Activated gamma-delta T cell (primary cell): Measurements from ENCODE around the gene B4GAT1.
"Not testable (repeated sequence)": the region's sequence is repeated elsewhere in the genome, so short reads cannot be mapped to it uniquely, and the experiment has no call there.

Source experiments
- DNase-seq: peaks from one replicate; lab custom pipeline; 2025; lab: John Stamatoyannopoulos, UW

Gene B4GAT1

GRCh38 chr11:66322732-66323427 lies 24.5 kb downstream of the B4GAT1 start:
- DNase-seq: no peak

- no peak for DNase-seq
Measured at GRCh38 chr11:66321606-66322005, 25.8 kb downstream of the B4GAT1 start.

DNA sequence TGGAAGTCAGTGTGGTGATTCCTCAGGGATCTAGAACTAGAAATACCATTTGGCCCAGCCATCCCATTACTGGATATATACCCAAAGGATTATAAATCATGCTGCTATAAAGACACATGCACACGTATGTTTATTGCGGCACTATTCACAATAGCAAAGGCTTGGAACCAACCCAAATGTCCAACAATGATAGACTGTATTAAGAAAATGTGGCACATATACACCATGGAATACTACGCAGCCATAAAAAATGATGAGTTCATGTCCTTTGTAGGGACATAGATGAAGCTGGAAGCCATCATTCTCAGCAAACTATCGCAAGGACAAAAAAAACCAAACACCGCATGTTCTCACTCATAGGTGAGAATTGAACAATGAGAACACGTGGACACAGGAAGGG lies 26.7 kb downstream of the B4GAT1 start:
- DNase-seq: not testable (repeated sequence)

- not testable (repeated sequence) for DNase-seq
Measured at GRCh38 chr11:66320289-66320688, 27.1 kb downstream of the B4GAT1 start.

DNA sequence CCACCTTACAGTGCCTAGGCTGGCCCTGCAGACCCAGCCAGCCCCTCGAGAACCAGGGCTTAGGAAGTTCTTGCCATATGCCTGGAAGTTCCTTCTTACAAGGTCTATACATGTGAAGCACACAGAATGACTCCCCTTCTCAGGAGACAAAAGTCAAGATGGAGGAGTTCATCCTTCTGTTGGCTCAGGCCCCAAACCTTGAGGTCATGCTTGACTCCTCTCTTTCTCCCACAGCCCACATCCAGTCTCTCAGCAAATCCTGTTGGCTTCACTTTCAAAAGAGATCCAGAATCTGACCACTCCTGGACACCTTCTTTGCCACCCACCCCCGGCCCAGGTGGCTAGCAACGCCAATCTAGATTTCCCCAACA lies 28.8 kb downstream of the B4GAT1 start:
- DNase-seq: no peak

GRCh38 chr11:66317723-66318599 lies 29.5 kb downstream of the B4GAT1 start:
- DNase-seq: peak; percentile 66

- no peak for DNase-seq
Measured at GRCh38 chr11:66317322-66317722, 30.1 kb downstream of the B4GAT1 start.

DNA sequence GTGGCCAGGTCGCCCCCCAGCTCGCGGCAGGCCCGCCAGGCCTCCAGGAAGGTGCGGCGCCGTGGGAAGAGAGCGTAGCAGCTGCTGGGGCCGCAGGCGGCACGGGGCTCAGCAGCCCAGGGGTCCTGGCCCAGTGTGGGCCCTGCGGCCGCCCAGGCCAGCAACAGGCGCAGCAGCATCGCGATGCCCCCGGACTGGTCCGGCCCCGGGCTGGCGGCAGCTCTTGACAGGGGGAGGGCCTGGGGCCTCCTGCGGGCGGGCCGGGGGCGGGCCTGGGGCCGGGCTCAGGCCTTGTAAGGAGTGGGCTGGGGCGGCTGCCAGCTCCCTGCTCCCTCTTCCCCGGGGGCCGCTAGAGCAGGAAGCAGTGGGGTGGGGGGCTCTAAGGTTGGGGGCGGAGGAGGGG lies 30.6 kb downstream of the B4GAT1 start, which contains the start of gene CD248:
TSS of gene CD248 (minus strand) at position 196 of the 403 bp plus-strand sequence. CDS start at position 179, 17 bp downstream.
- DNase-seq: no peak

- DNase-seq: no peak
Measured at GRCh38 chr11:66315921-66316811, 31.3 kb downstream of the B4GAT1 start.

DNA sequence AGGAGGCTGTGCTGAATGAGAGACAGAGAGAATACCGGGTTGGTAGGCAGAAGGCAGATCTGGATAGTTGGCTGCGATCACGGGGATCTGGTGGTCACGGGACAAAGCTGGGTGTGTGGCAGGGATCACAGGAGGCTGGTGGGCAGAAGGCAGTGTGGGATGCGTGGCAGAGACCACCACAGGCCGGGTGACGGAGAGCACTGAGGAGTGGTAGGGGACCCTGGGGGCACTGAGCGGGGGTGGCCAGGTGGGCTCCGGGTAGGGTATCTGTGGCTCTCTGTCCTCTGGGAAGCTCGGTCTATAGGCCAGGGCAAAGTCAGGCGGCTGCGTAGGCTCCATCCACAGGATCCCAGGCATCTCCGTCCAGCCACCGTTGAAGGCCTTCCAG lies 31.9 kb downstream of the B4GAT1 start:
- DNase-seq: no peak

GRCh38 chr11:66314561-66315497 lies 32.6 kb downstream of the B4GAT1 start:
- DNase-seq: no peak

DNA sequence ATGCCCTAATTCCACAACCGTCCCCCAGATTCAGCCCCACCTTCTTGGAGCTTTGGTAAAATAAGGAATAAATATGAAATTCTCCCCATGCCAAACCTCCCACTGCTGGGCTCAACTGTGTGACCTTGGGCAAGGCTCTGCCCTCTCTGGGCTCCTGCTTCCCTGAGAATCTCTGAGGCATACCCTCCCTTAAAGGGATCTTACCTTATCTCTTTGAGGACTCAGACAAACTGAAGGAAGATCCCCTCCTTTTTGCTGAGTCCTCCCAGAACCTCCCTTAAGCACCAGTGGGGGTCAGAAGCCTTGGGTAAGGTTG lies 33.3 kb downstream of the B4GAT1 start:
- no peak for DNase-seq

DNA sequence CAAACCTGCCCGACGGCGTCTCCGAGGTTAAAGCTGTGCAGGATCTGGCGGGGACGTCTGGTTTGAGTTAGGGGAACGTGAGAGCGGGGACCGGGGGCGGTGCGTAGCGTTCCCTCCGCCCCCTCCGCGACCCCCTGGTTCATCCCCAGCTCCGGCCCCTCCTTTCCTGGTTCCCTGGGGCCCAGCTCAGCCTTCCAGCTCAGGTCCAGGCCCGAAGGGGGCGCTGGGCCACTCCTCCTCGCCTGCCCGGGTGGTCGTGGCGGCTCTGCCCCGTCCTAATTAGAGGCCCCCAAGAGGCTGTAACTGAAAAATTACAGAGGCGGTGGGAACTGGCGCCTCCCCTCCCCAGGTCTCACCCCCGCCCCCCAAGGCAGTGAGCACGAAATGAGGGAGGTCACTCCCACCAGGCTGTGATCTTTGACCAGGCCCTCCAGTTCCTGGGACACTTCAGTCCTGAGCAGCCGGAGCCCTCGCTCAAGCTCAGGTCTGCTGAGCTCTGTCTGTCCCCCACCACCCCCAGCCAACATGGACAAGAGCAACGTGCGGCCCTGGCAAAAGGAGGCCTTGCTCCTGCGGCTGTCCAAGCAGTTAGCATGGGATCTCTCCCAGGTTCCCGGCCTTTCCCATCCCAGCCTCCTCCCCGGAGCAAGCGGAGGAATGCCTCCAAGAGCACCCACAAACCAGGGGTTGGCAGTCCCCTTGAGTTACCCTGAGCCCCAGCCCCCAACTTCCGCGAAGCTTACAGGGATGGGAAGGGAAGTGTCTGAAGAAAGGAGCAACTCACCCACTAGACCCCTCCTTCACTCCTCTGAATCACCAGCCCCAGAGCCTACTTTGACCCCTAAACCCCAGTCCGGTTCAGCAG lies 33.9 kb downstream of the B4GAT1 start:
- DNase-seq: no peak

DNA sequence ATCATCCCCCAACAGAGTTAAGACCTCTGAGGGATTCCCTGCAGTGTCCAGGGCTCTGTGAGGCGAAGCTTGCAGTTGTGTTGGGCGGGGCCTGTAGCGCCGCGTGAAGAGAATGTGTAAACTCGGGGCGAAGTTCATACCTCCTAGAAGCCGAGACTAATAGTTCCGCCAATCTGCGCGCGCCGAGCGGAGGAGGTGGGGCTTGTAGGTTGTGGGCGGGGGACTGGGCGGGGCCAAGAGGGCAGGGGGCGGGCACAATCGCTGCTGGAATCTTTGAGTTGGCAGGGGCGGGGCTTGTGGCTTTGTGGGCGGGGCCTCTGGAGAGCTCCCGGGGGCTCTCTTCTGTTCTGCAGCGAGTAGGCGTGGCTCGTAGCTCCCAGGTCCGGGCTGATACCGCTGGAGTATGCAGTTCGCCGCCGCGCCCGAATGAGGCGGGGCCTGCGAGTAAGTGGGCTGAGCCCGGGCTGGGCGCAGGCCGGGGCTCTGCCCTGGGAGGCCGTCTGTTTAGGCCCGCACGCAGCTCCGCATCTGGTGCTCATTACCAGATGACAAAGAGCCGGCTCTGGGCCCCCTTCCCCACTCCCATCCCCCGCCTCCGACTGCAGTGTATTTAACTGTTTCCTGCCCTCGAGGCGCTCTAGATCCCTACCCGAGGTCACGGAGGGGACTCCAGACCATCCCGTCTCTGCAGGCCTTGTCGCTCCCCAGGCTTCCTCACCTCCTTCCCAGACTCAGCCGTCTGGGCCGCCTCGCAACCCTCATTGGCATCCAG lies 34.7 kb downstream of the B4GAT1 start:
- DNase-seq: peak; percentile 96

GRCh38 chr11:66311965-66312548 lies 35.4 kb downstream of the B4GAT1 start:
- peak; percentile 95 for DNase-seq

DNA sequence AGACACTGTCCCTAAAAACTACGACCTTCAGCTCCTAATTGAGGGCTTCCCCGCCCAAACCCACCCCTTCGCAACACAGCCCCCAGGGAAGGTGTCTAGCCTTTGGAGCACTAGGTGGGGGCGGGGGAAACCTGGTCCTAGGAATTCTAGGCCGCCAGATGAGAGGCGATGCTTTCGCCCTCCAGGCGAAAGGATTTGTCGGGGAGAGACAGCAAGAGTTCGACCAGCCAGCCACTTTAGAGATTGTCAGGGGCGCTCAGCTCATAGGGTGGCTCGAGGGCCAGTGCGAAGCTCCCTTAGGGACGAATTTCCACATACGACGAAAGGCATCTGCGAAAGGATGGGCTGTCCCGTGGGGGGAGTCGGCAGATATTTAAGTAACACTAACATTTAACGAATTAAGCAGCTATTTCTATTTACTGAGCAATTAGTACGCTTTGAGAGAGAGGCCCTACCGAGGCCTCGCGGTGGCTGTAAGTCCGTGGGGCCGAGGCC lies 35.9 kb downstream of the B4GAT1 start:
- no peak for DNase-seq

GRCh38 chr11:66310803-66311440 lies 36.5 kb downstream of the B4GAT1 start:
- not testable (repeated sequence) for DNase-seq

DNA sequence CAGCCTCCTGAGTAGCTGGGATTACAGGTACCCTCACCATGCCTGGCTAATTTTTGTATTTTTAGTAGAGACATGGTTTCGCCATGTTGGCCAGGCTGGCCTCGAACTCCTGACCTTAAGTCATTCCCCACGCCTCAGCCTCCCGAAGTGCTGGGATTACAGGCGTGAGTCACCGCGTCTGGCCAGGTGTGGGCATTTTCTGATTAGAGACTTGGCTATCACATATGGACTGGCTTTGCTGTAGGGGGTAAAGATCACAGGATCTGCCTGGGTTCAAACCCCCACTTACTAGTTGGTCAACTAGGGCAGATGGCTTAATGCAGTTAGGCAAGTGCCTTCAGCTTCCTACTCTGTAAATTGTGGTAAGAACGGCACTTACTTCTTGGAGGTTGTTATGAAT lies 37.1 kb downstream of the B4GAT1 start:
- DNase-seq: no peak
